NCI-H774 (cell line): Measurements from ENCODE around the gene DNHD1.

Experiments
- DNase-seq: peaks from one replicate; lab custom pipeline; 2025; lab: John Stamatoyannopoulos, UW

Gene DNHD1

DNA sequence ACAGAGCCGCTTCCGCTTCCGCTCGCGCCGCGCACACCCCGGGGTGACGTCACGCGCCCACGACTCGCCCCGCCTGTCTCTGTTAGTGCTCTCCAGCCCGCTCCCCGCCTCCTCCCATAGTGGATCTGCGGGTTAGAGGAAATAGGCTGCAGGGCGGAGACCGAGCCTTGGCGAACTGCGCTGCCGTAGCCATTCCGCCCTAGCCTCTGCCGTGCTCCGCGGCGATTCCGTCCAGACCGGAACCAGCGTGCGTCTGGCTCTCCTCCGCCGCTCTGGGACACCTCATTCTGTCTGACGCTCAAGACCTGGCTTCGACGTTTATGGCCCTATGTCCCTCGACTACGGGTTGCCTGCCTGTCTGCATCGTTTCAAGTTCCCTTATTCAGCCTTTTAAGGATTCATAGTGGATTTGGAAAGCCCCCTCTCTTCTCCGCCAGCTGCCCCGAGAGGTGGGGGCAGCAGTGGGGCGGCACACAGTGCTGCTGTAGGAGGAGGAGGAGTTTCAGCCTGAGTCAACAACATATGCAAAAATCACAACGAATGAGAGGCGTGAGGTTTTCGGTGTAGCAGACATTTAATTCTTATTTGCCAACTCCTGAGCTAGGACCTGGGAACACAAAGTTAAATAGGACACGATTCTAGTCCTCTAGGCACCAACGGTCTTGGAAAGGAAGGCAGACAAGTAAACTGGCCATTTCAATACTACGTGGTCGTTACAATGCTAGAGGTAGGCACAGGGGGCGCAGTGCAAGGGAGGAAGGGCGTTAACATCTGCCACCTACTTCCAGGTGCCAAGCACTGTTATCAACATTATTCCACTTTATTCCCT, 115.3 kb downstream of the DNHD1 start, which contains the start of gene TAF10:
TSS of gene TAF10 (minus strand) at position 4 of the 829 bp plus-strand sequence. CDS start 27 bp downstream, outside the sequence.
- DNase-seq = peak; percentile 96

DNA sequence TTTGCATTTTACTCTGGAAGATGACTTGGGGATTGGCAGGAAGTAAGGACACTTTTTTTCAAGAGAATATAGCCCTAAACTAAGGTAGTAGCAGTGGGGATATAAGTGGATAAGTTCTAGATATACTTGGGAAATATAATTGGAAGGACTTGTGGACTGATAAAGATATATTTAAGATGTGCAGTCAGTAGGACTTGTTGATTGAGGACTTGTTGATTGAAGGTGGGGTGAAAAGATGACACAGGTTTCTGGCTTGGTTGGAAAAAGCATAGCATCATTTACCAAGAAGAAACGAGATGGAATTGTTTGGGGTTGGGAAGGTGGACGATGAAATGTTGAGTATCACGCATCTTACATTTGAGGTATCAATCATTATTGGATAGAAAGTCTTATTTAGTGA, 116.4 kb downstream of the DNHD1 start:
- DNase-seq = no peak

DNA sequence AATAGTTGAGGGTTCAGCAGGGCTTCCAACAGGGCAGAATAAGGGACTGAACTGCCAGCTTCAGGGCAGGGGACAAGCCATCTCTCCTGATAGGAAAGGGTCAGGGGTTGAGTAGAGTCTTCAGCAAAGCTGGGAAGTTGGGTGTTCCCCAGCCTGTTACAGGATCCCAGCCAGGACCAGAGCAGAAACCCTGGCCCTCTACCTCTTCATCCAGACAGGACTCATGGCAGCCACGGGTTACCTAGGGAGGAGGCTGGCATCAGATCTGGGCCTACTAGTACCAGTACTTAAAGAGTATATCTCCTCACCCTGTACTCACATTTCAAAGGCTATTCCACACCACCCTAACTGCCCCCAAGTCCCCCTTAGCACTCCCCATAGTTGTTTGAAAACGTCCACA, 117.4 kb downstream of the DNHD1 start:
- DNase-seq = no peak

DNA sequence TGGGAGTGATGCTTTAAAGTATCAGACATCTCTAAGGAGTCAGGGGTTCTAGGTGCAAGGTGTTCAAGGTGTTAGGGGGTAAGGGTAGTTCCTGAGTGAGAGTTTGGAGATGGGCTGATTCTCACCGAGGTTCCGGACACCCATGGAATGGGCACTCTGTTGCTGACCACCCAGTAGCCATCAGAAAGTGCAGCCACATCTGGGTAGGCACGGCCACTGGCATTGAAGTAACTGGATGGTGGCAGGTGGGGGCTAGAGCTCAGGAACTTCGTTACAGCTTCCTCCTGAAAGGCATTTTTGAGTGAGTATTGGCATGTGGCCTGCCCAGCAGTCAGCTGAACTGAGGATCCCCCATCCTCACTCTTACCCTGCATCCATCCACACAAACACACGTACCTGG, 118.0 kb downstream of the DNHD1 start:
- no peak for DNase-seq

DNA sequence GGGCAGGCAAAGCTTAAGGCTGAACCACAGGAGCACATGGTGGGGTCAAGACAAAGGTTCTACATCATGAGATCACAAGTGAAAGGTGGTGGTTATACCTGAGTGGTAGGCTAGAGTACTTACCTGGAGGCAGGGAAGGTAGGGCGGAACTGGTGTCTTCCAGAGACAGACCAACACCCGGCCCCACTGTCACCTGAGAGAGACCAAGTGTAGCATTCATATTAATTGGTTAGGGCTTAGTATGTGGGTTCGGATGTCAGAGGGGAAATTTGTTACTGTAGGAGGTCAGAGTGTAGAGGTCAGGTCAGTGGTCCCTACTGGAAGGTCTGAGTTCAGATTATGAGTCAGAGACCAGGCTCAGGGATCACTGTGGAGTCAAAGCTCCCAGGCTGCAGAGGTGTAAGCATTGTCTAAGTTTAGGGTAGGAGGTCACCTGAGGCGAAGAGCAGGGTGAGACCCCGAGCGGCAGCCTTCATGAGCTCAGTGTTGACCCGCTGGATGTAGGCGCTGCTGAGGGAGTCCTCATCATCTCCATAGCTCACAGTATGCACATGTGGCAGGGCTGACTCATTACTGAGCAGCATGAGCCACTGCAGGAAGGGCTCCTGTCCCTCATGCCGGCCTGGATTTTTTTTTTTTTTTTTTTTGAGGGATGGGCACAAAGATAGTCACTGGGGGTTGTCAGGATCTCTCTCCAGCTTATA, 119.0 kb downstream of the DNHD1 start:
- no peak for DNase-seq

DNA sequence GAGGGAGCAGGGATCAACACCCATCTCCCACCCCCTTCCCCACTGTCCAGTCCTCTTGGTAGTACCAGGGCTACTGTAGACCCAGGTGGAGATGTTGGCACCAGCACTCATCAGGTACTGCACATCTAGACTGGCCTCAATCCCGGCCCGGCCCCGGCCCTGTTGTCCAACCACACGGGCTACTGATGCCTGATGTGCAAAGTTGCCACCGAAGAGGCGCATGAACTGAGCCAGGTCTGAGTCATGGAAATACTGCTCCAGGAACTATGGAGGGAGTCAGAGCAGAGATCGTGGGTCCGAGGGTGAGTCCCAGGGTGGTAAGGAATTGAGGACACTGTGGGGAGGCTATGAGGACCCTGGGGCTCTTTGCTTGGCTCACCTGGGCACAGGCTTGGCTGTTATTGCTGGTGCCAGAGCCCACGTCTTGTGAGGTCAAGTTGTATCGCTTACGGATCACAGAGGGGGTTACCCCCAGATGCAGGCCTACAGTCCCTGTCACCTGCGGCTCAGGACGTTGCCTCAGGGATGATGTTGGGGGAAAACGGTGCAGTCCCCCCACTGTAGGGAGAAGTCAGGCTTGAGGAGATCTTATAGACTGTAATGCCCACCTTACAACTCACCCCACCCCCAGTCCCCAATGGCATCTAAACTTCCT, 119.6 kb downstream of the DNHD1 start:
- no peak for DNase-seq

DNA sequence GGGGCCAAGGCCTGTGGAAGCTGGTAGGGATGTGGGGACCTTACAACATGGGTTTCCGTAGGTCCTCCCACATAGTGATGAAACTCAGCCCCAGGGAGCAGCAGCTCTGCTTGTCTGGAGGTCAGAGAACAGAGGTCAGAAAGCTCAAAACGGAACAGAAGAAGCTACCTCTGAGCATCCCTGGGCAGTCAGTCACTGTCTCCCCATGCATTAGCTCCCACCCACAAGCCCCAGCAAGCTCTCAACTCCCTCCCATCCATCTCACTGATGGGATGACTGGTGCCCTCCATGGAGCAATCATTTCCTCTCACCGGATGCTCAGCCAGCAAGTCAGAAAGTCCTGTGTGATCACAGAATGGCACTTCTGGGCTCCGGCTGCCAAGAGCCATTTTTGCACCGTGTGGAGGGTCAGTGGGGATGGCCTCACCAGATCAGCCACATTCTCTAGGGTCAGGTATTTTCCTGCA, 120.3 kb downstream of the DNHD1 start:
- no peak for DNase-seq

DNA sequence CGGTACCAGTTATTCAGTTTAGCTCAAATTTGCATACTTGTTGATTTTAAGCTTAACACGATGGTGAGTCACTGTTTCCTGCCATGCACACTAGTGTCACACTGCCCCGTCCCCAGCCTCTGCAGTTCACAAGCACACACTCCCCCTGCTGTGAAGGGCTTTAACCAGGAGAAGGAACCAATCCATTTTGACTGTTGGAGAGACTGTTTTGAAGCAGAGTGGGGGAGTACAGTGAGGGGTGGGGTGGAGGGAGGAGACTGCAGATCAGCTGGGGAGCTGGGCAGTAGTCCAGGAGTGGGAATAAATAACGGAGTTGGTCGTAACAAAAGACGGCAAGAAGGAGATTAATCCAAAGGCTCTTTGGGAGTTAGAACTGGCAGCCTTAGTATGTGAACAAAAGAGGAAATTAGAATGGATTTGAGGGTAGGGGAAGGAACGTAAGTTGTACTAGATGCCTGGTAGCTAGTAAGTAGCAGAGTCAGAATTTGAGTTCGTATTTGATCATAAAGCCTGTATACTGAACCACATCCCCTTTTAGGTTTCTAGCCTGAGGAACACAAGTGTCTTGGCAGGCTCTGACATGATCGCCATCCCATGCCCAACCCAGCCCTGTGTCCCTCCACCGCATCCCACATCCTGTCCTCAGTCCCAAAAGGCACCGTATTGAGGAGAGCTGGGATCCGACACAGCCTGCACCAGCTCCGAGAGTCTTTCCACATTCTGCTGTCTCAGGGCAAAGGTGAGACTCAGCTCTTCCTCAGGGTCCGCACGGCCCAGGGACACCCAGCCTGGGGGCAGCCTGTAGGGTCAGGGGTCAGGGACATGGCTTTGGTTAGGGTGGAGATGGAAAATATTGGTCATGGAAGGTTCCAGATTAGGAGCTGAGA, 121.3 kb downstream of the DNHD1 start:
- DNase-seq = no peak

DNA sequence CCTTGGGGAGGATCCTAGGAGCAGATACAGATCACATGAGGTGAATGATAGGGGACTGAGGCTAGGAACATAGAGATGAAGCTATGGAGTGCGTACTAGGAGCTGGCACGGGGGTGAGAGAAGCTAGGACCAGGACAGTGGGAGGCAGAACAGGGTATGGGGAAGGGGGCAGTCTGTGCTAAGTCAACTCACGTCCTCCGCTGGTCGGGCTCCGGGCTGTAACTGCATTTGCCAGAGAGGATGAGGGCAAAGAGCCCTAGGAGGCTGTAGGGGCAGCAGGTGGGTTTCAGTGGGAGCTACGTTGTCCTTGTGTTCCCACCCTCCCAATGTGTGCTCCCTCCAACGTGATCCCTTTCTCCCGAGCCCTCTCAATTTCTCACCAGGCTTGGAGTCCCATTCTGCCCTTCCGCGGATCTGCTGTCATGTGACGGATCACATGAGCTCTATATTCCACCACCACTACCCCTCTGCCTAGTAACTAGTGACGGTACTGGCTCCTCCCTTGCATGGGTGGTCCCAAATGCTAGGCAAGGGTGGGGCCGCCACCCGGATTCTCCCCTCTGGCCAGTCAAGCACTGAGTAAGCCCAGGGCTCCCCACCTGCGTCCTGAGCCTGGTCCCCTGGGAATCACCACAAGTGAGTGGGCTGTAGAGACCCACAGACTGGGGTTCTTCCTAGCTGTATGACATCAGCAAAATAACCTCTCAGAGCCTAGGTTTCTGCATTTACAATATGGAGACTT, 122.1 kb downstream of the DNHD1 start, which contains the start of gene TPP1:
TSS of gene TPP1 (minus strand) at position 419 of the 742 bp plus-strand sequence. CDS start at position 397, 22 bp downstream.
- peak; percentile 83 for DNase-seq

DNA sequence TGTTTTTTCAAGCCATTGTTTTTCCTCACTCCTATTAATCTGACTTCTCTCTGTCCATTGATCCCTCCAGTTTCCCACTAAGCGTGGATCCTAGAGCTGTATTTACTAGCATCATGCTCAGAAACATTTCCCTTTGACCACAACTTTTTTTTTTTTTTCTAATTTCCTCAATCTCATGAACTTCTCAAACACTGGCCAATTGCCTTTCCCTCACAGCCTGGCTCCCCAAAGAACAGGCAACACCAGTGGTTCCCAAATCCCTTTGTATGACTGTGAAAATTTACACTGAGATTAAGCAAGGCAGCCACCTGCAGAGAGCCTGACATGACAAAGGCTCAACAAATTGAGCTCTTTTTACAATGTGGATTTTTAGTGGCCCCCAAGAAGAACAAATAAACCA, 123.6 kb downstream of the DNHD1 start:
- DNase-seq = no peak
